DOHH2 (cell line): Measurements from ENCODE around the gene UBE2V1.

ENCODE experiments used
- EZH2phosphoT487 ChIP-seq: fragments of 200-600 bp; sonication (generic); IDR thresholded peaks from 2 replicates; pipeline ENCODE4 v1.6.1; 2017; ENCODE audit warnings: borderline replicate concordance, mild to moderate bottlenecking, antibody characterized with exemption, low read length, moderate library complexity, mixed read lengths
- TF ChIP-seq, protein P1 (sequence below): fragments of 200-600 bp; sonication (generic); IDR thresholded peaks from one replicate; pipeline ENCODE4 v1.5.1; 2014; ENCODE audit warnings: antibody characterized with exemption, mild to moderate bottlenecking, low read depth, low read length; ENCODE audit not compliant: poor library complexity, severe bottlenecking

DNA sequence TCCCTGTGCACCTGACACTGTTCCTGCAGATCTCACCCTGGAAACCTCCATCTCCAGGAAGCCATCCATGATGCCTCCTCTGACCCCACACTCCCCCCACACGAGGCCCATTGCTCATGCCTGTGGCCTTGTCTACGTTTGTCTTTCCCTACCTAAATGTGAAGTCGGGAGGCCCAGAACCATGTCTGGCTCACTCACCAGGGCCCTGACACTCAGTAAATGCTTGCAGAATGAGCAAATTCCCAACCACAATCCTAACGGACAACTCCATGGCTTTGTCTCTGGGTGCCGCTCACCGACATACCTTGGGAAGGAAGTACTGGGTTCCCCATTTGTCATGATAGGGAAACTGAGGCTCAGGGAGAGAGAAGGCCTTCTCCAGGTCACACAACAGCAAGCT is 33.3 kb upstream of the UBE2V1 start:
- TF ChIP-seq, protein P1, sequence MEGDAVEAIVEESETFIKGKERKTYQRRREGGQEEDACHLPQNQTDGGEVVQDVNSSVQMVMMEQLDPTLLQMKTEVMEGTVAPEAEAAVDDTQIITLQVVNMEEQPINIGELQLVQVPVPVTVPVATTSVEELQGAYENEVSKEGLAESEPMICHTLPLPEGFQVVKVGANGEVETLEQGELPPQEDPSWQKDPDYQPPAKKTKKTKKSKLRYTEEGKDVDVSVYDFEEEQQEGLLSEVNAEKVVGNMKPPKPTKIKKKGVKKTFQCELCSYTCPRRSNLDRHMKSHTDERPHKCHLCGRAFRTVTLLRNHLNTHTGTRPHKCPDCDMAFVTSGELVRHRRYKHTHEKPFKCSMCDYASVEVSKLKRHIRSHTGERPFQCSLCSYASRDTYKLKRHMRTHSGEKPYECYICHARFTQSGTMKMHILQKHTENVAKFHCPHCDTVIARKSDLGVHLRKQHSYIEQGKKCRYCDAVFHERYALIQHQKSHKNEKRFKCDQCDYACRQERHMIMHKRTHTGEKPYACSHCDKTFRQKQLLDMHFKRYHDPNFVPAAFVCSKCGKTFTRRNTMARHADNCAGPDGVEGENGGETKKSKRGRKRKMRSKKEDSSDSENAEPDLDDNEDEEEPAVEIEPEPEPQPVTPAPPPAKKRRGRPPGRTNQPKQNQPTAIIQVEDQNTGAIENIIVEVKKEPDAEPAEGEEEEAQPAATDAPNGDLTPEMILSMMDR, result no peak
- TF ChIP-seq EZH2phosphoT487, result no peak
